Prostate gland (tissue), 2 donors: ENCODE measurements around the gene GTPBP3. TPM values are rescaled to one million over a fixed set of nuclear protein-coding genes. Genes with fewer than 3 reads are reported as not detected.

Experiments
- DNase-seq: peaks from one replicate; pipeline ENCODE4 v3.0.0-alpha.2; 2019; ENCODE audit warnings: low spot score
- H3K27ac ChIP-seq, 2 donors: fragments of 200-600 bp; sonication (generic); 2 replicates each; pipeline ENCODE4 v1.5.1; 2017 to 2019
- H3K27me3 ChIP-seq: fragments of 200-600 bp; sonication (generic); replicated peaks from 2 replicates; pipeline ENCODE4 v1.5.1; 2019; ENCODE audit not compliant: insufficient read depth
- H3K36me3 ChIP-seq, 2 donors: fragments of 200-600 bp; sonication (generic); 1 replicate in 1 of 2; 2 replicates in 1 of 2; pipeline versions ENCODE4 v1.5.1 to v1.8.1; 2017 to 2019
- H3K4me1 ChIP-seq: fragments of 200-600 bp; sonication (generic); replicated peaks from 2 replicates; pipeline ENCODE4 v1.5.1; 2019
- H3K4me3 ChIP-seq, 2 donors: fragments of 200-600 bp; sonication (generic); 2 replicates each; pipeline ENCODE4 v1.5.1; 2017 to 2019
- H3K9me3 ChIP-seq: fragments of 200-600 bp; sonication (generic); 2 replicates; pipeline ENCODE4 v1.5.1; 2017
- POLR2A ChIP-seq: fragments of 450-650 bp; IDR thresholded peaks from one replicate; pipeline ENCODE4 v1.6.1; 2016; ENCODE audit warnings: antibody characterized with exemption, mild to moderate bottlenecking
- POLR2AphosphoS5 ChIP-seq: sonication (generic); formaldehyde crosslinking; IDR thresholded peaks from one replicate; pipeline ENCODE4 v1.6.1; 2017; ENCODE audit warnings: antibody characterized with exemption
- WGBS: methylation state at CpG from one replicate; pipeline ENCODE4 v1.1.5; 2018; 5-methylcytosine and 5-hydroxymethylcytosine counted together
- intact Hi-C: fragments of 100-400 bp; cut with DNase I; formaldehyde crosslinking; loops from one replicate; pipeline ENCODE4 v1.14.2; 2022
- total RNA-seq, 2 donors: library from RNA; depleted of rRNA; stranded (reverse); fragments of >200 nt; gene quantifications; one replicate each; pipeline ENCODE4 v1.1.0, GENCODE V29; 2016
- TF ChIP-seq, protein P1 (sequence below), 4 experiments: fragments of 200-600 bp in 2 of 4; fragments of 450-650 bp in 2 of 4; sonication (generic) in 2 of 4; IDR thresholded peaks; 1 replicate in 3 of 4; 2 replicates in 1 of 4; pipeline ENCODE4 v1.5.1; 2016 to 2019; ENCODE audit warnings: antibody characterized with exemption in 4 of 4, mild to moderate bottlenecking in 2 of 4, moderate library complexity in 2 of 4

GTPBP3 gene
- total RNA-seq, 2 donors from 2014 or later, result 42.4 to 67.0 TPM

DNA sequence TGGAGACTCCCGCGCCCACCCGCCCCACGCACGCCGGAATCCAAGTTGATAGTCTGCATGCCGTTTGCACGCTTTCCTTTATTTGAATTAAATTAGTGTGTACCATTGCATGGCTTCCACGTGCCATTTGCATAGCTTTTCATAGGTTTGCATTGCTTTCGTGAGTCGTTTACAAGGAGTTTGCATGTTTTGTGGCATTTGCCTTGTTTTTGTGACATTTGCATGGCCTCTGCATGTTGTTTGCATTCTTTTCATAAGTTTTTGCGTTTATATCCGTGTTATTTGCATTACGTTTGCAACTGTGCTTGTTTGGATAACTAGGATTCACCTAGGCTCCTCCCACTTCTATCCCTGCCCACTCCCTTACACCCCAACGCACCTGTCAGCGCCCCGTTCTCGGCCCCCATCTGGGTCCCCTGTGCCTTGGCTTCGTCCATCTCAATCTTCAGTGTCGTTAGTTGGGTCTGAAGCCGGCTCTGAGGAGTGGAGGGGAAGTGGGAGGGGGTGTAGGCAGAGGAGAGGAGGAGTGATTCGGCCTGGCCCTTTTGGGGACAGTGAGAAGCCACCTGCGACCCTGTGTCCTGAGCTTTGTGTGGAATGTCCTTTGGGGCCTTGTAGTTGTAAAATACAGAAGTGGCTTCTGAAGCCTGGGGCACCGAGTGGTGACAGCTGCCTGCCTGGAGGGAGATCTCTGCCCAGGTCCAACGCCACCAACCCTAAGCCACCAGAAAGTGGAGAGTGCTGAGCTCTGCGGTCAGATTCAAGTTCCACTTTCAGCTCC is 54.2 kb downstream of the GTPBP3 start:
- WGBS, result 11% methylated on average over 26 of the region's 26 CpGs
- H3K4me1 ChIP-seq, result peaks cover 3% of the 10 kb centered on the region
- TF ChIP-seq POLR2AphosphoS5, result no peak
- TF ChIP-seq, protein P1, sequence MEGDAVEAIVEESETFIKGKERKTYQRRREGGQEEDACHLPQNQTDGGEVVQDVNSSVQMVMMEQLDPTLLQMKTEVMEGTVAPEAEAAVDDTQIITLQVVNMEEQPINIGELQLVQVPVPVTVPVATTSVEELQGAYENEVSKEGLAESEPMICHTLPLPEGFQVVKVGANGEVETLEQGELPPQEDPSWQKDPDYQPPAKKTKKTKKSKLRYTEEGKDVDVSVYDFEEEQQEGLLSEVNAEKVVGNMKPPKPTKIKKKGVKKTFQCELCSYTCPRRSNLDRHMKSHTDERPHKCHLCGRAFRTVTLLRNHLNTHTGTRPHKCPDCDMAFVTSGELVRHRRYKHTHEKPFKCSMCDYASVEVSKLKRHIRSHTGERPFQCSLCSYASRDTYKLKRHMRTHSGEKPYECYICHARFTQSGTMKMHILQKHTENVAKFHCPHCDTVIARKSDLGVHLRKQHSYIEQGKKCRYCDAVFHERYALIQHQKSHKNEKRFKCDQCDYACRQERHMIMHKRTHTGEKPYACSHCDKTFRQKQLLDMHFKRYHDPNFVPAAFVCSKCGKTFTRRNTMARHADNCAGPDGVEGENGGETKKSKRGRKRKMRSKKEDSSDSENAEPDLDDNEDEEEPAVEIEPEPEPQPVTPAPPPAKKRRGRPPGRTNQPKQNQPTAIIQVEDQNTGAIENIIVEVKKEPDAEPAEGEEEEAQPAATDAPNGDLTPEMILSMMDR (IDR thresholded peaks at IDR 0.05), result no peak
- TF ChIP-seq POLR2A, result no peak
- DNase-seq, result no peak
- H3K27ac ChIP-seq, result no peak overlapping the region
- no peaks in the 10 kb centered on the region for H3K9me3 ChIP-seq
- intact Hi-C loops, result no loop called here
- H3K4me3 ChIP-seq, result peak overlapping the region; percentile 28 to 29
- no peaks in the 10 kb centered on the region for H3K36me3 ChIP-seq
- no peaks in the 10 kb centered on the region for H3K27me3 ChIP-seq

Other genes starting within 250 kb of the GTPBP3 start
- 10 to 100 TPM; 24.5 to 30.3 TPM for gene USE1, start 122.2 kb upstream of the GTPBP3 start, total RNA-seq
- 10 to 100 TPM; 21.6 to 26.2 TPM for gene OCEL1, start 111.3 kb upstream of the GTPBP3 start, total RNA-seq
- 100 to 1,000 TPM in 1 of 2 donors, 10 to 100 TPM in 1; 91.7 to 108 TPM for gene NR2F6, start 91.6 kb upstream of the GTPBP3 start, total RNA-seq
- 1 to 10 TPM; 3.5 to 8.4 TPM for gene USHBP1, start 72.8 kb upstream of the GTPBP3 start, total RNA-seq
- 10 to 100 TPM; 80.0 to 81.6 TPM for gene BABAM1, start 70.1 kb upstream of the GTPBP3 start, total RNA-seq
- gene ANKLE1, start 55.7 kb upstream of the GTPBP3 start, total RNA-seq, result 1 to 10 TPM in 1 of 2 donors, under 1 TPM in 1; 0.64 to 1.2 TPM
- gene ABHD8, start 34.1 kb upstream of the GTPBP3 start, total RNA-seq, result 10 to 100 TPM; 20.1 to 21.6 TPM
- gene MRPL34, start 31.7 kb upstream of the GTPBP3 start, total RNA-seq, result 100 to 1,000 TPM; 157 to 169 TPM
- gene DDA1, start 28.0 kb upstream of the GTPBP3 start, total RNA-seq, result 10 to 100 TPM in 1 of 2 donors, 1 to 10 TPM in 1; 9.6 to 18.6 TPM
- gene ANO8, start 2.7 kb upstream of the GTPBP3 start, total RNA-seq, result 10 to 100 TPM in 1 of 2 donors, 1 to 10 TPM in 1; 9.8 to 10.1 TPM
- 10 to 100 TPM; 33.5 to 35.4 TPM for gene PLVAP, start 39.8 kb downstream of the GTPBP3 start, total RNA-seq
- gene CCDC194, start 56.6 kb downstream of the GTPBP3 start, total RNA-seq, result not detected
- gene BST2, start 68.1 kb downstream of the GTPBP3 start, total RNA-seq, result 10 to 100 TPM; 32.7 to 75.3 TPM
- gene MVB12A, start 82.5 kb downstream of the GTPBP3 start, total RNA-seq, result 10 to 100 TPM; 71.2 to 75.7 TPM
- gene TMEM221, start 111.1 kb downstream of the GTPBP3 start, total RNA-seq, result 1 to 10 TPM; 1.4 to 1.7 TPM
- not detected for gene NXNL1, start 123.4 kb downstream of the GTPBP3 start, total RNA-seq
- gene SLC27A1, start 133.0 kb downstream of the GTPBP3 start, total RNA-seq, result 10 to 100 TPM; 73.3 to 78.7 TPM
- 100 to 1,000 TPM; 120 to 129 TPM for gene PGLS, start 174.1 kb downstream of the GTPBP3 start, total RNA-seq
- 10 to 100 TPM; 29.3 to 85.1 TPM for gene COLGALT1, start 218.1 kb downstream of the GTPBP3 start, total RNA-seq